Activated naive CD8-positive, alpha-beta T cell treated with anti-CD3 and anti-CD28 coated beads, Interleukin-2, amount 10 ng/mL, durations not matched to agents 7 days and 5 days (primary cell): Measurements from ENCODE around the gene CC2D2B. TPM values are rescaled to one million over a fixed set of nuclear protein-coding genes. Genes with fewer than 3 reads are reported as not detected.
"Not testable (repeated sequence)": the region's sequence is repeated elsewhere in the genome, so short reads cannot be mapped to it uniquely, and the experiment has no call there.

ENCODE experiments used
- ATAC-seq: fragments of 150-1000 bp; cut with Tn5 transposase; one replicate; pipeline ENCODE4 v1.10.0; 2021; ENCODE audit warnings: low read depth, moderate library complexity
- POLR2A ChIA-PET: fragments of 350-600 bp; sonication (Branson Sonifier 250); formaldehyde crosslinking; loops from one replicate; lab custom pipeline; 2021; ENCODE audit warnings: antibody characterized with exemption; lab: Charles Lee
- DNase-seq: peaks from one replicate; pipeline ENCODE4 v3.0.0; 2021
- H3K27ac Mint-ChIP-seq: one replicate; pipeline ENCODE4 v1.8.0; 2022; ENCODE audit warnings: mild to moderate bottlenecking, mixed read lengths
- H3K27me3 Mint-ChIP-seq: one replicate; pipeline ENCODE4 v1.8.0; 2022; ENCODE audit warnings: mild to moderate bottlenecking, moderate library complexity, mixed read lengths
- H3K36me3 Mint-ChIP-seq: one replicate; pipeline ENCODE4 v1.8.0; 2021; ENCODE audit warnings: mild to moderate bottlenecking, mixed read lengths
- H3K4me1 Mint-ChIP-seq: one replicate; pipeline ENCODE4 v1.8.0; 2021; ENCODE audit warnings: mixed read lengths
- H3K4me3 Mint-ChIP-seq: one replicate; pipeline ENCODE4 v1.8.0; 2022; ENCODE audit warnings: mild to moderate bottlenecking, moderate library complexity, mixed read lengths
- H3K9me3 Mint-ChIP-seq: one replicate; pipeline ENCODE4 v1.8.0; 2021; ENCODE audit warnings: mixed read lengths
- total RNA-seq, 2 experiments: library from RNA; stranded (reverse); gene quantifications; one replicate each; pipeline ENCODE4 v1.2.3, GENCODE V29; 2021

CC2D2B gene
- total RNA-seq, 2 experiments from 2014 or later, result 0.48 TPM; not detected in 1

GRCh38 chr10:95874783-95875182 lies 33.0 kb upstream of the CC2D2B start:
- not testable (repeated sequence) for H3K4me3 Mint-ChIP-seq, H3K27me3 Mint-ChIP-seq, H3K4me1 Mint-ChIP-seq, H3K27ac Mint-ChIP-seq, ATAC-seq, DNase-seq, H3K9me3 Mint-ChIP-seq
- peaks cover 49% of the 10 kb centered on the region for H3K36me3 Mint-ChIP-seq
- POLR2A ChIA-PET, result interaction anchor here (0.6 kb wide), 1 partner anchor 157 kb away, joined by 3 read pairs; no protein-coding TSS in a partner anchor

DNA sequence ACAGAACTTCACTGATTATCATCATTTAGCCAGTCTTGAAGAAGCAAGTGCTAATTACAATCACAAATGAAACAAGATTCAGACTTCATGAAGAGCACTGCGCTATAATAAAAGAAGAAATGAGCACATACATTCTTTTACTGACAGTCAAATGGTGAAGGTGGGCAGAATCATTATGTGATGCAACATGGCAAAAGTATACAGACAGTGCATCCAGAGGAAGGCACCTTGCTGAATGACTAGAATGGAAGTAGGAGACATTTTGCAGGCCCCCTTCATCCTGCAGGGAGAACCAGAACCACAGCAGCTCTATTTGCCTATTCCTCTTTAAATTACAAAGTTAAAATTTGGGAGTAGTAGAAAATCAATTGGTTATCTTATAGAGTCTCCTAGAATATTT lies 31.0 kb upstream of the CC2D2B start:
- Mint-ChIP-seq H3K9me3 (peaks cover 5% of the 10 kb centered on the region), H3K4me3 (no peak overlapping the region), H3K4me1 (no peaks in the 10 kb centered on the region), H3K27ac (no peak overlapping the region), H3K36me3 (peaks cover 45% of the 10 kb centered on the region), H3K27me3 (no peaks in the 10 kb centered on the region)
- POLR2A ChIA-PET, result no interaction called here
- DNase-seq, result no peak
- ATAC-seq, result no peak

DNA sequence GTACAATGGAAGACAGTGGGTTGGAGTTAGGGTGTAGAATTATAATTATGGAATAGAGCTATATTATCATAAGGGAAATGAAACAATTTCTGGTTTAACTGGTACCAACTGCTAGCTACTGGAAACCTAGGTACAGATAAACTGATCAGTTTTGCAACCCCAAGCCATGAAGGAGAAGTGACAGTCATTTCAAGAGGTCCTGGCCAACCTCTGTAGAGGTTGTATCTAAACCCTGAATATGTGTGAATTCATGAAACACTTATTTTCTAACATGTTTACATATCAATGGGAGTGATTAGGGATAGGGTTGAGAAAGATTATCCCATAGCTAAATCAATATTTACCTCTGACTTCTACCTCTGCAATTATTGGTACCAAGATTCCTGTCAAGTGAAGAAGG lies 29.9 kb upstream of the CC2D2B start:
- H3K4me1 Mint-ChIP-seq, result no peaks in the 10 kb centered on the region
- H3K4me3 Mint-ChIP-seq, result no peak overlapping the region
- POLR2A ChIA-PET, result no interaction called here
- DNase-seq, result no peak
- H3K27me3 Mint-ChIP-seq, result no peaks in the 10 kb centered on the region
- H3K9me3 Mint-ChIP-seq, result peaks cover 5% of the 10 kb centered on the region
- peaks cover 40% of the 10 kb centered on the region for H3K36me3 Mint-ChIP-seq
- H3K27ac Mint-ChIP-seq, result no peak overlapping the region
- ATAC-seq, result no peak

DNA sequence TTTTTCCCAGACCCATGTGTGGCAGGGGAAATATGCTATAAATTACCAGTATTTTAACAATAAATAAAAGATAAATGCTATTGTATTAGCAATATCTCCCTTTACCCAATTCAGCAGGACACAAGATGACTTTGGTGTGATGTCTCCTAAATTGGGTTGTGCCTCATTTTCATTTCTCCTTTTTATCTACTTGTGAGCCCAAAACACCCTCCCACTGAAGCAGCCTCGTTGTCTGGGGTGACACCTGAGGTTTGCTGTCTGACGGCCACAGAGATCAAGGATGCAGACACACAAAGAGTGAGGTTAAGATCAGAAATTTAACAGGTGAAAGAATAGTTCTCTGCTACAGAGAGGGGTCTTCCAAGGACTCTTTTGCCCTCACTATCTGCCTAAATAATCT lies 27.1 kb upstream of the CC2D2B start:
- H3K9me3 Mint-ChIP-seq, result peaks cover 4% of the 10 kb centered on the region
- H3K27me3 Mint-ChIP-seq, result no peaks in the 10 kb centered on the region
- no peak overlapping the region for H3K4me3 Mint-ChIP-seq
- no peak for ATAC-seq
- peaks cover 16% of the 10 kb centered on the region for H3K36me3 Mint-ChIP-seq
- no peaks in the 10 kb centered on the region for H3K4me1 Mint-ChIP-seq
- no peak overlapping the region for H3K27ac Mint-ChIP-seq
- POLR2A ChIA-PET, result no interaction called here
- no peak for DNase-seq

DNA sequence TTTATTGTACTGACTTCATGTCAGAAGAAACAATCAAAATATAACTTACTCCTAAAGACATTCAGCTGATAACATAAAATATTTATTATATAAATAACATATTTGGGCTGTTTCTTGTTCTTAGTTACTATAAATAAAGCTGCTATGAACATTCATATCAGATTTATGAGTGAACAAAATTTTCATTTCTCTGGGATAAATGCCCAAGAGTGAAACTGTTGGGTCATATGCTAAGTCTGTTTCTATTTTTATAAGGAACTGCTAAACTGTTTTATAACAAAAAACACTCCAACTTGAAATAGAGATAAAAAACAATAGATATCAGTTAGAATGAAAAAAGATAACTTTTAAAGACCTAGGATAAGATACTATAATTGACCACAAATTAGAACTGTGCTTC lies 26.5 kb upstream of the CC2D2B start:
- POLR2A ChIA-PET, result no interaction called here
- Mint-ChIP-seq H3K27ac (no peak overlapping the region), H3K9me3 (peaks cover 3% of the 10 kb centered on the region), H3K4me1 (no peaks in the 10 kb centered on the region), H3K27me3 (no peaks in the 10 kb centered on the region), H3K36me3 (peaks cover 14% of the 10 kb centered on the region), H3K4me3 (no peak overlapping the region)
- no peak for ATAC-seq
- DNase-seq, result no peak

- Mint-ChIP-seq H3K27ac (no peak overlapping the region), H3K36me3 (peaks cover 28% of the 10 kb centered on the region), H3K27me3 (no peaks in the 10 kb centered on the region), H3K4me3 (no peak overlapping the region), H3K9me3 (no peaks in the 10 kb centered on the region), H3K4me1 (peaks cover 1% of the 10 kb centered on the region)
- ATAC-seq (no peak), DNase-seq (no peak)
- POLR2A ChIA-PET, result no interaction called here
Measured at GRCh38 chr10:95889830-95890229, 17.9 kb upstream of the CC2D2B start.

- Mint-ChIP-seq H3K36me3 (peaks cover 21% of the 10 kb centered on the region), H3K9me3 (no peaks in the 10 kb centered on the region), H3K4me1 (peaks cover 1% of the 10 kb centered on the region), H3K27ac (no peak overlapping the region), H3K27me3 (no peaks in the 10 kb centered on the region), H3K4me3 (no peak overlapping the region)
- DNase-seq, result no peak
- POLR2A ChIA-PET, result no interaction called here
- no peak for ATAC-seq
Measured at GRCh38 chr10:95896071-95896850, 11.5 kb upstream of the CC2D2B start.

DNA sequence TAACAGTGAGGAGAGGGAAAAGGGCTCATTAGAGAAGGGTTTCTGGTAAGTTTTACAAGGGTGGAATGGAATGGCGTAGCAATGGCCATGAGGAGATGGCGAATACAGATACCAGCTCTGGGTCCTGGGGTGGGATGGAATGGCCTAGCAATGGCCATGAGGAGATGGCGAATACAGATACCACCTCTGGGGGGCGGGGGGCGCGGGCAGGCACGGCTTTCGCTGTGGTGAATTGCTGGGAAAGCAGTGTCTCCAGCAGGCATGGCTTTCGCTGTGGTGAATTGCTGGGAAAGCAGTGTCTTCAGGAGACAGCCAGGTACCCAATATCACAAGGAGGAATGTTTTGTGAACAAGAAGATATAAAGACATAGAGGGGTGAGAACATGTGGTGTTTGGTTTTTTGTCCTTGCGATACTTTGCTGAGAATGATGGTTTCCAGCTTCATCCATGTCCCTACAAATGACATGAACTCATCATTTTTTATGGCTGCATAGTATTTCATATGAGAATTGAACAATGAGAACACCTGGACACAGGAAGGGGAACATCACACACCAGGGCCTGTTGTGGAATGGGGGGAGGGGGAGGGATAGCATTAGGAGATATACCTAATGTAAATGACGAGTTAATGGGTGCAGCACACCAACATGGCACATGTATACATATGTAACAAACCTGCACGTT lies 1.7 kb upstream of the CC2D2B start:
- peaks cover 10% of the 10 kb centered on the region for H3K4me1 Mint-ChIP-seq
- ATAC-seq, H3K36me3 Mint-ChIP-seq, H3K4me3 Mint-ChIP-seq, H3K27ac Mint-ChIP-seq, H3K27me3 Mint-ChIP-seq, DNase-seq, H3K9me3 Mint-ChIP-seq: not testable (repeated sequence)
- POLR2A ChIA-PET, result interaction anchor here (0.7 kb wide), 1 partner anchor 138 kb away, joined by 6 read pairs; no protein-coding TSS in a partner anchor

DNA sequence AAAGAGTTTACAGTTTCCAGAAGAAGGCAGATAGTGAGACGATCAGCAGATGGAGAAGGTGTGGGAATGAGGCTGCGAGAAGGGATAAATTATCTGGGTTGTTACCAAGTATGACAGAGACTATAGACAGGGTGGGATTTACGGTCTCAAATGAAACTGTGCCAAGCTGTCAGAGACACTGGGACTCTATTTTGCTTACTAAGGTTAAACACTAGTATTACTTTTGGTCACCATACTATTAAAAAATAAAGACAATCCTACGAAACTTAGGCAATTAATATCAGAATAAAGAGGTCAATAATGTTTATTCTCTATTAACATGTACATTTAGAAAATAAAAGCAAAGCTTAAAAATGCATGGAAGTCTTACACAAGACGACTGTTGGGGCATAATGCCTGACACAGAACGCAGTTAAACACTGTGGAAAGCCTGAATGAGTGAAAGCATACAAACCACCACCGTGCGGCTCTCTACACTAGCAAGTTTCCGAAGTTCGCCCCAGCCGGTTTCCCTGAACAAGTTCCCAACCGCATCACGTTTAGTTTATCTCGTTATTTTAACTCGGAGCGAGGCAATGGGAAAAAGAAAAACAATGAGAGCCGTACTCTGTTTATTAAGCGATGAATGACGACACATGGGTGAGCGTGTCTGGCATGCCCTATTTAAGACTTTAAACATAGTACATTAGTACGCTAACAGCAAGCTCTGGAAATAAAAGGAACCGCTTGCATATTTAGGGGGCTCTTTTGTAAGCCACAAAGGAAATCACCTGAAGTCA lies 909 bp upstream of the CC2D2B start:
- POLR2A ChIA-PET, result interaction anchor here (0.5 kb wide), 1 partner anchor 153 kb away, joined by 3 read pairs; no protein-coding TSS in a partner anchor
- Mint-ChIP-seq H3K9me3 (no peaks in the 10 kb centered on the region), H3K27ac (peak overlapping the region; percentile 71), H3K27me3 (peaks cover 8% of the 10 kb centered on the region), H3K4me1 (peaks cover 10% of the 10 kb centered on the region), H3K4me3 (peak overlapping the region; percentile 88), H3K36me3 (peaks cover 4% of the 10 kb centered on the region)
- DNase-seq (peak; percentile 37), ATAC-seq (peak; percentile 53)

DNA sequence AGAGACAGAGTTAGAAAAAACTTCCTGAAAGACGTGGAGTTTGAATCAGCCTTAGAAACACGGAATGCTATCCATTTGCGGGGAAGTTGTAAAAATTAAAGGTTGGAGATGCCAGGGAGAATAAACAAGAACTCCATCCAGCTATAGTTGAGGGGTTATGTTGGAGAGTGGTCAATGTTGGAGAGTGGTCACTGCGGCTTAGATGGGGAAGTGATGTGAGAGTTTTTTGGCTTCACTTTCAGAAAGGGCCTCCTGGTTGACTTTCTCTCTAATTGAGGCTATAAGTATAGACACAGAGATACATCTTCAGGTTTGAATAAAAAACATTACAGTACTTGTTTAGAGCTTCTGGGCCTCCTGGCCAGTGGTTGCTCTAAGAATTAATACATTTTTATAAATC lies 675 bp downstream of the CC2D2B start:
- DNase-seq, result no peak
- POLR2A ChIA-PET, result no interaction called here
- H3K27ac Mint-ChIP-seq, result no peak overlapping the region

GRCh38 chr10:95909561-95909960 lies 1.8 kb downstream of the CC2D2B start:
- Mint-ChIP-seq H3K27me3 (peaks cover 21% of the 10 kb centered on the region), H3K4me1 (peaks cover 10% of the 10 kb centered on the region), H3K27ac (no peak overlapping the region), H3K36me3 (peaks cover 4% of the 10 kb centered on the region), H3K9me3 (no peaks in the 10 kb centered on the region), H3K4me3 (no peak overlapping the region)
- ATAC-seq, result no peak
- POLR2A ChIA-PET, result no interaction called here
- DNase-seq, result no peak

More for the DNA sequence above, 675 bp downstream of the CC2D2B start:
- peak overlapping the region; percentile 88 for H3K4me3 Mint-ChIP-seq
- ATAC-seq, result no peak
- H3K4me1 Mint-ChIP-seq, result peaks cover 10% of the 10 kb centered on the region
- peaks cover 16% of the 10 kb centered on the region for H3K27me3 Mint-ChIP-seq
- peaks cover 4% of the 10 kb centered on the region for H3K36me3 Mint-ChIP-seq
- H3K9me3 Mint-ChIP-seq, result no peaks in the 10 kb centered on the region

- H3K27ac Mint-ChIP-seq, POLR2A ChIA-PET, ATAC-seq, H3K4me3 Mint-ChIP-seq, DNase-seq, H3K9me3 Mint-ChIP-seq, H3K36me3 Mint-ChIP-seq, H3K4me1 Mint-ChIP-seq: not testable (repeated sequence)
- H3K27me3 Mint-ChIP-seq, result peaks cover 27% of the 10 kb centered on the region
Measured at GRCh38 chr10:95916039-95916438, 8.3 kb downstream of the CC2D2B start.

DNA sequence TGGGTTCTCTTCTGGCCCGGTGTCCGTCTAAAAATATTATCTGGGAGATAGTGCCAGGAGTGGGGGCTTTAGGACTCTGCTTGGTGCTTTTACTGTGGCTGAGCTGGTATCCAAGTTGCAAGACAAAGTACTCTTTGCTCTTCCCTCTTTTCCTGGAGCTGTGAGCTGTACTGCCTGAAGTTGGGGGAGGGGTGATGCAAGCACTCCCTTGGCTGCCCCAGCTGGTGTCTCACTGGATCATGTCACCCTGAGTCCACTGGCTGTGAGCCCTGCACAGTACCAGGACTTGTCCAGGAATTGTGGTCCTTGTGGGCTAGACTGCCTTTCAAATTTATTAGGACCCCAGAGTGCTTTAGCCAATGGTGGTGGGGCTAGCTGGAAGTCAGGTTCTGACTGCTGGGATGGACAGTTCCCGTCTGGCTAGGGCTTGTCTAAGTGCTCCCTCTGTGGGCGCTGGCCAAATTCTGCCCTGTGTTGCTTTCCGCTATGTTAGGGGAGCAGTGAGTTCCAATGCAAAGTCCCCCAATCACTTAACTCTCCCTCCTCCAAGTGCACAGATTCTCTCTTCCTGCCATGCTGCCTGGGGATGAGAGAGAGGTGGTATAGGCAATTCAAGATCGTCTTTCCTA lies 13.1 kb downstream of the CC2D2B start:
- Mint-ChIP-seq H3K36me3 (no peaks in the 10 kb centered on the region), H3K27me3 (peaks cover 17% of the 10 kb centered on the region), H3K9me3 (no peaks in the 10 kb centered on the region), H3K27ac (no peak overlapping the region), H3K4me1 (no peaks in the 10 kb centered on the region), H3K4me3 (no peak overlapping the region)
- DNase-seq (no peak), ATAC-seq (no peak)
- POLR2A ChIA-PET, result no interaction called here
